Fibroblast of skin of left biceps (primary cell): ENCODE data around the gene SLC25A41.
"Not testable (repeated sequence)": the region's sequence is repeated elsewhere in the genome, so short reads cannot be mapped to it uniquely, and the experiment has no call there.

Experiments
- DNase-seq, 2 experiments: peaks; one replicate each; pipeline ENCODE4 v3.0.0-alpha.2; 2013; ENCODE audit warnings: low read depth in 2 of 2

Gene SLC25A41

GRCh38 chr19:6428692-6429418, 4.7 kb downstream of the SLC25A41 start:
- DNase-seq, result not testable (repeated sequence)

- DNase-seq, result no peak
Observed at GRCh38 chr19:6427131-6427530, 6.4 kb downstream of the SLC25A41 start.

- DNase-seq, result no peak
Observed at GRCh38 chr19:6425732-6426620, 7.6 kb downstream of the SLC25A41 start.

- peak; percentile 100 for DNase-seq
Observed at GRCh38 chr19:6424939-6425731, 8.4 kb downstream of the SLC25A41 start.

GRCh38 chr19:6424195-6424938, 9.2 kb downstream of the SLC25A41 start, which contains the start of gene KHSRP:
KHSRP (minus strand) TSS chr19:6424811; CDS start chr19:6424701, 110 bp downstream.
- DNase-seq, result no peak

GRCh38 chr19:6423499-6424194, 9.9 kb downstream of the SLC25A41 start:
- DNase-seq, result no peak

- DNase-seq, result no peak
Observed at GRCh38 chr19:6421075-6422014, 12.2 kb downstream of the SLC25A41 start.

- DNase-seq, result no peak
Observed at GRCh38 chr19:6418562-6418932, 15.0 kb downstream of the SLC25A41 start.

- no peak for DNase-seq
Observed at GRCh38 chr19:6417713-6418561, 15.6 kb downstream of the SLC25A41 start.

- no peak for DNase-seq
Observed at GRCh38 chr19:6416658-6417405, 16.7 kb downstream of the SLC25A41 start.

- no peak for DNase-seq
Observed at GRCh38 chr19:6415591-6416190, 17.9 kb downstream of the SLC25A41 start.

GRCh38 chr19:6414793-6415590, 18.6 kb downstream of the SLC25A41 start:
- no peak for DNase-seq

- DNase-seq, result no peak
Observed at GRCh38 chr19:6413721-6414643, 19.6 kb downstream of the SLC25A41 start.

- no peak for DNase-seq
Observed at GRCh38 chr19:6413291-6413690, 20.3 kb downstream of the SLC25A41 start.

- no peak for DNase-seq
Observed at GRCh38 chr19:6412447-6413091, 21.0 kb downstream of the SLC25A41 start.
